ENCODE results near the gene UBXN2A.

The UBXN2A gene

DNA sequence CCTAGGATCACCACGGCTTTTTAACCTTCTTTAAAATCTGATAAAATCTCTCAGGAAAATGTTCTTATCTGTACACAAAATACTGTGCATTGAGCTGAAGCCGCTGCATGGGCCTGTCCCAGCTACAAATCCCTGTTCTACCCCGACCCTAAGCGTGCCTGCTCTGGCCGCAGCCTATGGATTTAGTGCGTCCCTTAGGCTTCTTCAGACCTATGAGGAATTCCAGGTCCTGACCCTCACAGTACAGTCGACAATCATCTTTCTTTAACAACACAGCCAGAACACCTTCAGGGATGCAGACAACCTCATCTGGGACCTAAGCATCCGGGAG is 107.4 kb downstream of the UBXN2A start:
- DNase-seq, result no peak

DNA sequence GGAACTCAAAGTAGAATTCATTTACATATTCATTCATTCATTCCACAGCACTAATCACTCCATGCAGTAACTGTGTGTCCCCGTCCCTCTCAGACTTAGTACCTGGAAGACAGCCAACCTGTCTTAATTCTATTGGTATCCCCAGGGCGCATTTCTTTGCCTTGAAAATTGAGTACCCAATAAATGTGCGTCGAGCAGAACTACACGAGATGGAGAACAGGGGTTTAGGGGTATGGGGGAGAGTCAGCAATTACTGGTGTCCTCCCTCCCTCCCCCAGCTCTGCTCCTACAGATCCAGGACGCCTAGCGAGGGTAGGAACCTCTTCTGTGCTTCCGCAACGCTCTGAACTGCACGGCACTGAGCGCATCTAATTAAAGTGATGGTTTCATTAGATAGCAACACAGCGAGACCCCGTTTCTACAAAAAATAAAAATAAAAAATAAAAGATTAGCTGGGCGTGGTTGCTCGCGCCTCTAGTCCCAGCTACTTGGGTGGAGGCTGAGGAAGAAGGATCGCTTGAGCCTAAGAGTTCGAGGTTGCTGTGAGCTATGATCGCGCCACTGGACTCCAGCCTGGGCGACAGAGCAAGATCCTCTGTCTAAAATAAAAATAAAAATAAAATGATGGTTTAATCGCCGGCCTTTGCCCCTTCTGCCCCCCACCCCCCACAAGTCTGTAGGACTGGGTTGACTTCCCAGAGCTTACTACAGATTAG is 108.7 kb downstream of the UBXN2A start:
- peak; percentile 62 for DNase-seq

DNA sequence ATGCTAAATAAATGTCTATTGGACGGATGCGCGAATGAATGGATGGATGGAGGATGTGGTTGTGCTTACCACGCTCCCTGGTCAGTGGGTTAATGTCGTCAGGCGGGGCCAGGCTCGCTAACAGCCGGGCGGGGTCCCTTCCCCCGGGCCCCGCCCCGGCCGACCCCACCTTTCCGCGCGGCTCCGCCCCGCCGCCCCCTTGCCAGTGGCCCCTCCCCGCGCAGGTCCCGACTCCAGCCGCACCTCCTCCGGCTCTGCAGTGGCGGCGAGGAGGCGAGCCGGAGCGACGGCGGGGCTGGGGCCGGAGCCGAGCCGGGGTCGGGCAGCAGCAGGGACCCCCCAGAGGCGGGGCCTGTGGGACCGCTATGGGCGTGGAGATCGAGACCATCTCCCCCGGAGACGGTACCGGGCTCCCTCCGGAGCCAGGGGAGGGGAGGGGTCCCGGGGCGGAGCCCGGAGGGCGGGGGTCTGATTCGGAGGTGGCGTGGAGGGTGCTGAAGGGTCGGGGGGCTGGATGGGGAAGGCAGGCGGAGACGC is 109.3 kb downstream of the UBXN2A start, which contains the start of gene FKBP1B:
FKBP1B (plus strand) TSS at position 257 of the 537 bp plus-strand sequence; CDS start at position 366, 109 bp downstream.
- peak; percentile 90 for DNase-seq

GRCh38 chr2:24050041-24050979 is 110.0 kb downstream of the UBXN2A start:
- DNase-seq, result peak; percentile 23

- no peak for DNase-seq
Observed at GRCh38 chr2:24051833-24052232, 111.6 kb downstream of the UBXN2A start.

GRCh38 chr2:24052951-24053350 is 112.7 kb downstream of the UBXN2A start:
- no peak for DNase-seq
